ENCODE data around the gene PIWIL1. TPM values are rescaled to one million over a fixed set of nuclear protein-coding genes. Genes with fewer than 3 reads are reported as not detected.

The PIWIL1 gene
- total RNA-seq, 1 experiment from 2014 or later, result not detected

DNA sequence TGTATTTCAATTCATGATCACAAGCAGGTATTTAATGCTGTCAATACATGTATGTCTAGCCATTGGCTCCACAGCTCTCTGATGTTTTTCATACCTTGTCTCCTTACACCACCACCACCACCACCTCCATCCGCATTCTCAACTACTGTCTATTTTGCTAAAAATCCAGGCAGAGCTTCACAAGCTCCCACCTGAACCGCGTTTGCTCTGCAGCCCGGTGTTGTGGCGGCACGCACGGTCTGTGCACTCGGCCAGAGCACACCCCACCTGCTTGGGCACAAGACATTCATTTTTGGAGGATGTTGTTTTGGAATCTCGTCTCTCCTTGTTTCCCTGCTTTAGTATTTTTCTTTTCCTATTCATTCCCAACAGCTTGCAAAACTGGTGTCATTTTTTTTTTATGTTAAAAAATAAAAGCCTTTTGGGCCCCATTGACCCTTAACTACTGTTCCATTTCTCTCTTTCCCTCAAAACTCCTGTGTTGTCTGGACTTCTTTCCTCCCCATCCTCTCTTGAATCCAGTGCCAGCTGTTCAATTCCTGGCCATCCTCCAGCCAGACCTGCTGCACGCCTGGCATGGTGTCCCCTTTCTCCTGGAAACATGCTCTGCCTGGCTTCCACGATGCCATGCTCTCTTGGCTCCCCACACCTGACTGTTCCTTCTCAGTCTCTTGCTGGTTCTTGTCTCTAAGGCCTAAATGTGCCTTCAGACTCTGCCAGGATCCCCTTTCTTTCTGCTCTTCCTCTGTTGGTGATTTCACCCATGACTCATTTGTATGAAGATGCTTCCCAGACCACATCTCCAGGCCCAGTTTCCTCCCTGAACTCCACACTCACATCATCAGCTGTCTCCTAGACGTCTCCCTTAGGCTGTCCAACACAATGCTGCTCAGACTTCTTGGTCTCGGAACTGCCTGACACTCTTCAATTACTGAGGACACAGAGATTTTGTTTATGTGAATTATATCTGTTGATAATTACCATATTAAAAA is 37.9 kb downstream of the PIWIL1 start:
- Histone ChIP-seq H3K23ac (ENCODE audit: insufficient read length, low read depth, low read length) (no peak overlapping the region), H2BK12ac (ENCODE audit: insufficient read length, low read depth, low read length) (no peak overlapping the region), H3K79me1 (ENCODE audit: insufficient read depth, low read depth, low read length, poor library complexity, severe bottlenecking) (no peaks in the 10 kb centered on the region), H3K56ac (ENCODE audit: insufficient read length, low read depth, low read length) (no peak overlapping the region), H4K20me1 (ENCODE audit: control insufficient read depth, insufficient read depth, insufficient read length) (no peaks in the 10 kb centered on the region), H3K4me2 (ENCODE audit: insufficient read depth, insufficient read length, low read length) (no peak overlapping the region), H3K4me1 (ENCODE audit: insufficient read depth, low read length) (no peaks in the 10 kb centered on the region; the same call in 1 of the 2 replicates), H2AK5ac (ENCODE audit: insufficient read length, low read length) (no peak overlapping the region), H2BK120ac (ENCODE audit: low read depth, low read length, poor library complexity, severe bottlenecking) (no peak overlapping the region), H3K27ac (ENCODE audit: insufficient read length, low read depth, low read length) (no peak overlapping the region), H2AFZ (ENCODE audit: low read length) (no peak overlapping the region), H3K79me2 (ENCODE audit: insufficient read depth, low read length) (no peaks in the 10 kb centered on the region), H2BK5ac (ENCODE audit: insufficient read length, low read length) (no peak overlapping the region), H3K9me3 (ENCODE audit: control insufficient read depth, low read depth, low read length) (no peaks in the 10 kb centered on the region), H3K23me2 (ENCODE audit: insufficient read length, low read depth, low read length, poor library complexity, severe bottlenecking) (no peaks in the 10 kb centered on the region), H3K4ac (ENCODE audit: low read depth, low read length) (no peak overlapping the region), H4K8ac (replicated peaks; ENCODE audit: insufficient read length, low read depth, low read length) (no peak overlapping the region), H3K9ac (ENCODE audit: extremely low read depth, insufficient read length, low read length) (no peak overlapping the region), H4K91ac (ENCODE audit: insufficient read length, low read depth, low read length) (no peak overlapping the region), H4K5ac (ENCODE audit: insufficient read length, low read depth, low read length) (no peak overlapping the region), H3K14ac (ENCODE audit: insufficient read depth, low read length) (no peak overlapping the region), H3K27me3 (ENCODE audit: insufficient read depth, low read length) (no peaks in the 10 kb centered on the region; the same call in 1 of the 2 replicates), H2BK15ac (ENCODE audit: low read depth, low read length) (no peak overlapping the region), H2BK20ac (ENCODE audit: low read depth, low read length, poor library complexity, severe bottlenecking) (no peak overlapping the region), H3T11ph (ENCODE audit: low read length) (no peak overlapping the region), H3K18ac (ENCODE audit: insufficient read length, low read depth, low read length) (no peak overlapping the region)
- Mint-ChIP-seq H3K4me1 (peaks cover 4 to 7% of the 10 kb centered on the region in 2 experiments; a peak in 3 of 4 replicates), H3K27me3 (ENCODE audit: low read depth) (peaks cover 48% of the 10 kb centered on the region), H3K36me3 (ENCODE audit: insufficient read depth in 1 of 3, low read depth in 3 of 3) (no peaks in the 10 kb centered on the region), H3K4me3 (no peak overlapping the region), H3K27ac (no peak overlapping the region), H3K9me3 (no peaks in the 10 kb centered on the region)
- no peak for DNase-seq
- WGBS (ENCODE audit: extremely low coverage, insufficient read length, low lambda C conversion rate), result no CpG with 5 or more reads among the region's 13 CpGs
- TF ChIP-seq, protein P1, sequence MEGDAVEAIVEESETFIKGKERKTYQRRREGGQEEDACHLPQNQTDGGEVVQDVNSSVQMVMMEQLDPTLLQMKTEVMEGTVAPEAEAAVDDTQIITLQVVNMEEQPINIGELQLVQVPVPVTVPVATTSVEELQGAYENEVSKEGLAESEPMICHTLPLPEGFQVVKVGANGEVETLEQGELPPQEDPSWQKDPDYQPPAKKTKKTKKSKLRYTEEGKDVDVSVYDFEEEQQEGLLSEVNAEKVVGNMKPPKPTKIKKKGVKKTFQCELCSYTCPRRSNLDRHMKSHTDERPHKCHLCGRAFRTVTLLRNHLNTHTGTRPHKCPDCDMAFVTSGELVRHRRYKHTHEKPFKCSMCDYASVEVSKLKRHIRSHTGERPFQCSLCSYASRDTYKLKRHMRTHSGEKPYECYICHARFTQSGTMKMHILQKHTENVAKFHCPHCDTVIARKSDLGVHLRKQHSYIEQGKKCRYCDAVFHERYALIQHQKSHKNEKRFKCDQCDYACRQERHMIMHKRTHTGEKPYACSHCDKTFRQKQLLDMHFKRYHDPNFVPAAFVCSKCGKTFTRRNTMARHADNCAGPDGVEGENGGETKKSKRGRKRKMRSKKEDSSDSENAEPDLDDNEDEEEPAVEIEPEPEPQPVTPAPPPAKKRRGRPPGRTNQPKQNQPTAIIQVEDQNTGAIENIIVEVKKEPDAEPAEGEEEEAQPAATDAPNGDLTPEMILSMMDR (conservative IDR thresholded peaks at IDR 0.05), result no peak
